Measurements from ENCODE around the gene AOC2. TPM values are rescaled to one million over a fixed set of nuclear protein-coding genes. Genes with fewer than 3 reads are reported as not detected.
A peak's percentile ranks its signal among the peaks of the same experiment; 100 is the strongest.

Gene AOC2
- total and polyA plus RNA-seq, 2 of the 13 experiments (the other 11 are each of a cell fraction or from before 2014, with no cell fraction given): 1.2 to 3.3 TPM

DNA sequence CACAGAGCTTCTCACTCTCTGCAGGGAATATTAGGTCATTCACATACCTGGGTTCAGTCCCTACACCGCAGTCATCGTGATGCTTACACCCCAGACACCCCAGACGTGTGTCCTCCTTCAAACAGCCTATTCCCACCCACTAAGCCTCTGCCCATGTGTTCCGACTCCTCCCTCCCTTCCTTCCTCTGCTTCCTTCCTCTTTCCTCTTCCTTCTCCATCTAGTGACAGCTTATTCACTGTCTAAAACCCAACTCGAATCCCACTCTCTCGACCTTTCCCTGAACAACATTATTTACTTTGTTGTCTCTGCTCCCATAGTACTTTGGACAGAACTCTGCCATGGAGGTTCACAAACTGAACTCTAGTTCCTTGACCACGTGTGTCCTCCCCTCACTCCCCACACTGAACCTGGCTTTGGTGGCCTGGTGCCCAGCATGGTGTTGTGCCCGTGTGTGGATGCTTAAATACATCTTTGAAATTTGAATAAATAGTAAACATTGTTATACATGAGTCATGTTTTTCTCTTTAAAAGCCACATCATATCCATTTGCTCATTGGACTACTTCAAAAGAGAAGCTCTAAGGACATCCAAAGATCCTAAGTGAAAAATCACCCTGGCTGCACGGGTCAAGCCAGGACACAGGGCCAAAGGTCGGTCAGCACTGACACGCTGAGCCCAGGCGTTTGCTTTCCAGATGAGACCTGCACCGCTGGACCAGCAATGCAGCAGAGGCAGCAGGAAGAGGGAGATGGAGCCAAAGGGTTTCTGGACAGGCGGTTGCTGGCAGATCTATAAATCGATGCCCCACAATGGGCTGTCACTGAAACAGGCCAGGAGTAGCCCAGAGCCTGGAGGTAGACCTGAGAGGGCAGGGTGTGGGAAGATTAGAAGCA lies 42.1 kb downstream of the AOC2 start (continued):
- TF ChIP-seq, protein P1, sequence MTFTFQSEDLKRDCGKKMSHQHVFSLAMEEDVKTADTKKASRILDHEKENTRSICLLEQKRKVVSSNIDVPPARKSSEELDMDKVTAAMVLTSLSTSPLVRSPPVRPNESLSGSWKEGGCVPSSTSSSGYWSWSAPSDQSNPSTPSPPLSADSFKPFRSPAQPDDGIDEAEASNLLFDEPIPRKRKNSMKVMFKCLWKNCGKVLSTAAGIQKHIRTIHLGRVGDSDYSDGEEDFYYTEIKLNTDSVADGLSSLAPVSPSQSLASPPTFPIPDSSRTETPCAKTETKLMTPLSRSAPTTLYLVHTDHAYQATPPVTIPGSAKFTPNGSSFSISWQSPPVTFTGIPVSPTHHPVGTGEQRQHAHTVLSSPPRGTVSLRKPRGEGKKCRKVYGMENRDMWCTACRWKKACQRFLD (CRISPR knock-in tag; IDR thresholded peaks at IDR 0.05; ENCODE audit: borderline replicate concordance): no peak
- peak; percentile 100 for TF ChIP-seq NCOR1 (IDR thresholded peaks at IDR 0.05; ENCODE audit: borderline replicate concordance, low read length)
- TF ChIP-seq MAFG (CRISPR knock-in tag; IDR thresholded peaks at IDR 0.05): no peak
- no peak for TF ChIP-seq HNRNPH1 (optimal IDR thresholded peaks at IDR 0.05; ENCODE audit: low read depth, low read length)
- TF ChIP-seq ZSCAN12 (CRISPR knock-in tag; IDR thresholded peaks at IDR 0.05): no peak
- TF ChIP-seq ZNF232 (CRISPR knock-in tag; IDR thresholded peaks at IDR 0.05; ENCODE audit: borderline replicate concordance): peak; percentile 73; the same call in 1 of the 2 replicates
- no peak for TF ChIP-seq PRPF4 (IDR thresholded peaks at IDR 0.05; ENCODE audit: low read depth, low read length, poor library complexity, severe bottlenecking)
- TF ChIP-seq MAF1 (CRISPR knock-in tag; IDR thresholded peaks at IDR 0.05; ENCODE audit: borderline replicate concordance): no peak
- no peak; the same call in 1 of the 2 replicates for TF ChIP-seq AHR (CRISPR knock-in tag; IDR thresholded peaks at IDR 0.05)
- TF ChIP-seq FOXC1 (CRISPR knock-in tag; IDR thresholded peaks at IDR 0.05; ENCODE audit: borderline replicate concordance): no peak
- TF ChIP-seq KDM5B (CRISPR knock-in tag; IDR thresholded peaks at IDR 0.05; ENCODE audit: borderline replicate concordance): no peak
- no peak; the same call in 1 of the 2 replicates for TF ChIP-seq ZNF709 (CRISPR knock-in tag; IDR thresholded peaks at IDR 0.05)
- TF ChIP-seq CAMTA2 (CRISPR knock-in tag; IDR thresholded peaks at IDR 0.05; ENCODE audit: borderline replicate concordance): no peak
- peak; percentile 79 for TF ChIP-seq ERF (CRISPR knock-in tag; IDR thresholded peaks at IDR 0.05)
- no peak for TF ChIP-seq ZNF776 (CRISPR knock-in tag; IDR thresholded peaks at IDR 0.05)
- 0 out of 2 replicates have a peak, but pooled peaks have one; percentile 25 for TF ChIP-seq ZNF224 (CRISPR knock-in tag; IDR thresholded peaks at IDR 0.05)
- TF ChIP-seq ZNF670 (CRISPR knock-in tag; IDR thresholded peaks at IDR 0.05; ENCODE audit: borderline replicate concordance): no peak
- TF ChIP-seq ZNF816 (CRISPR knock-in tag; IDR thresholded peaks at IDR 0.05; ENCODE audit: borderline replicate concordance): no peak
- TF ChIP-seq ARNTL (CRISPR knock-in tag; IDR thresholded peaks at IDR 0.05): peak; percentile 83; the same call in 1 of the 2 replicates
- TF ChIP-seq, protein P2, sequence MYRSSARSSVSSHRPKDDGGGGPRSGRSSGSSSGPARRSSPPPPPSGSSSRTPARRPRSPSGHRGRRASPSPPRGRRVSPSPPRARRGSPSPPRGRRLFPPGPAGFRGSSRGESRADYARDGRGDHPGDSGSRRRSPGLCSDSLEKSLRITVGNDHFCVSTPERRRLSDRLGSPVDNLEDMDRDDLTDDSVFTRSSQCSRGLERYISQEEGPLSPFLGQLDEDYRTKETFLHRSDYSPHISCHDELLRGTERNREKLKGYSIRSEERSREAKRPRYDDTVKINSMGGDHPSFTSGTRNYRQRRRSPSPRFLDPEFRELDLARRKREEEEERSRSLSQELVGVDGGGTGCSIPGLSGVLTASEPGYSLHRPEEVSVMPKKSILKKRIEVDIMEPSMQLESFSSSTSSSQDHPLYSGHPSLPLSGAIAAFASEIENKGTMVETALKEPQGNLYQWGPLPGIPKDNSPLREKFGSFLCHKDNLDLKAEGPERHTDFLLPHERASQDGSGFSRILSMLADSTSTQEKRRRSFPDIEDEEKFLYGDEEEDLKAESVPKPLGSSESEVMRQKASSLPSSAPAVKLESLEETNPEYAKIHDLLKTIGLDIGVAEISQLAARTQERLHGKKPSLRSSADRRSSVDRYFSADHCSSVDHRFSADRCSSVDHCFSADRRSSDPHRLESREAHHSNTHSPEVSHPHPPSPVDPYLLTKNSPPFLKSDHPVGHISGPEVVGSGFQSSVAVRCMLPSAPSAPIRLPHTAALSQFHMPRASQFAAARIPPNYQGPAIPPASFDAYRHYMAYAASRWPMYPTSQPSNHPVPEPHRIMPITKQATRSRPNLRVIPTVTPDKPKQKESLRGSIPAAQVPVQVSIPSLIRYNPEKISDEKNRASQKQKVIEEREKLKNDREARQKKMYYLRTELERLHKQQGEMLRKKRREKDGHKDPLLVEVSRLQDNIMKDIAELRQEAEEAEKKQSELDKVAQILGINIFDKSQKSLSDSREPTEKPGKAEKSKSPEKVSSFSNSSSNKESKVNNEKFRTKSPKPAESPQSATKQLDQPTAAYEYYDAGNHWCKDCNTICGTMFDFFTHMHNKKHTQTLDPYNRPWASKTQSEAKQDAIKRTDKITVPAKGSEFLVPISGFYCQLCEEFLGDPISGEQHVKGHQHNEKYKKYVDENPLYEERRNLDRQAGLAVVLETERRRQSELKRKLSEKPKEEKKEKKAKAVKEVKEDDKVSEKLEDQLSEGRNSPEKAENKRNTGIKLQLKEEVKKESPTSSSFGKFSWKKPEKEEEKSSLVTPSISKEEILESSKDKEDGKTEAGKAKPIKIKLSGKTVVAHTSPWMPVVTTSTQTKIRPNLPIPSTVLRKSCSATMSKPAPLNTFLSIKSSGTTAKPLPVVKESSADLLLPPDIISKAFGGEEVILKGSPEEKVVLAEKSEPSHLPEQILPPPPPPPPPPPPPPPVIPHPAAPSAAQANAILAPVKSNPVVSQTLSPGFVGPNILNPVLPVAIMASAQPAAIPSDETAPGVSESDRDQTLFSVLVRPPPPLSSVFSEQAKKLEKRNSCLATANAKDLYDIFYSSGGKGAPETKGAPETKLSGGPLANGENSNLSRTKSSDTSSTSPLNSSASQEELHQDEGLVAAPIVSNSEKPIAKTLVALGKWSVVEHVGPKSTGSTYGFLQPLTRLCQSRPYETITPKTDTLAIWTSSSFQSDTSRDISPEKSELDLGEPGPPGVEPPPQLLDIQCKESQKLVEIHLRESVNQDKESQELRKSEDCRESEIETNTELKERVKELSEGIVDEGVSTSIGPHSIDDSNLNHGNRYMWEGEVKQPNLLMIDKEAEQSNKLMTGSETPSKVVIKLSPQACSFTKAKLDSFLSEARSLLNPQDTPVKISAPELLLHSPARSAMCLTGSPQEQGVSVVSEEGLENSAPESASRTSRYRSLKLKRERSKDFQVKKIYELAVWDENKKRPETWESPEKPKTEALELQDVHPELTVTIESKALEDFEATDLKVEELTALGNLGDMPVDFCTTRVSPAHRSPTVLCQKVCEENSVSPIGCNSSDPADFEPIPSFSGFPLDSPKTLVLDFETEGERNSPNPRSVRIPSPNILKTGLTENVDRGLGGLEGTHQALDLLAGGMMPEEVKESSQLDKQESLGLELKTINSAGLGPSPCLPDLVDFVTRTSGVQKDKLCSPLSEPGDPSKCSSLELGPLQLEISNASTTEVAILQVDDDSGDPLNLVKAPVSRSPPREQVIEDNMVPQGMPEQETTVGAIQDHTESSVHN (CRISPR knock-in tag; IDR thresholded peaks at IDR 0.05): 0 out of 2 replicates have a peak, but pooled peaks have one; percentile 62
- peak; percentile 94 for TF ChIP-seq GATAD2A (CRISPR knock-in tag; IDR thresholded peaks at IDR 0.05)

All from HepG2 (cell line).